CD4-positive, alpha-beta T cell (primary cell): ENCODE data around the gene SLC25A52. TPM values are rescaled to one million over a fixed set of nuclear protein-coding genes. Genes with fewer than 3 reads are reported as not detected.

Source experiments
- ATAC-seq: fragments of 200-7000 bp; cut with Tn5 transposase; one replicate; pipeline ENCODE4 v1.10.0; 2022; ENCODE audit warnings: mild to moderate bottlenecking; ENCODE audit not compliant: poor library complexity
- CTCF ChIA-PET: fragments of 350-600 bp; sonication (Branson Sonifier 250); formaldehyde crosslinking; loops from one replicate; lab custom pipeline; 2021; ENCODE audit warnings: antibody characterized with exemption, inconsistent platforms; lab: Charles Lee
- POLR2A ChIA-PET: fragments of 350-600 bp; sonication (Branson Sonifier 250); formaldehyde crosslinking; loops from one replicate; lab custom pipeline; 2021; ENCODE audit warnings: antibody characterized with exemption, inconsistent platforms; lab: Charles Lee
- DNase-seq, 14 experiments: peaks; one replicate each; pipeline ENCODE4 v3.0.0-alpha.2; 2013 to 2020; ENCODE audit warnings: mixed read lengths in 2 of 14
- H3K27ac ChIP-seq, 2 donors: one replicate each; pipeline versions ENCODE4 v1.5.1 to v1.7.0; 2013; ENCODE audit warnings: low read length in 2 of 2, low read depth in 1 of 2, mild to moderate bottlenecking in 1 of 2
- H3K27me3 ChIP-seq, 2 experiments: 1 replicate in 1 of 2; 2 replicates in 1 of 2; pipeline versions ENCODE4 v1.6.1 to v1.7.0; 2013; ENCODE audit warnings: low read length in 2 of 2, control low read depth in 1 of 2, mild to moderate bottlenecking in 1 of 2, moderate library complexity in 1 of 2; ENCODE audit not compliant: insufficient read depth in 2 of 2, control insufficient read depth in 1 of 2
- H3K36me3 ChIP-seq: one replicate; pipeline ENCODE4 v1.6.1; 2013; ENCODE audit warnings: low read length, control low read depth; ENCODE audit not compliant: insufficient read depth
- H3K4me1 ChIP-seq: one replicate; pipeline ENCODE4 v1.6.1; 2013; ENCODE audit warnings: low read length, control low read depth; ENCODE audit not compliant: insufficient read depth
- H3K4me3 ChIP-seq: one replicate; pipeline ENCODE4 v1.5.1; 2013; ENCODE audit warnings: mild to moderate bottlenecking, low read length, moderate library complexity
- H3K9me3 ChIP-seq, 2 experiments: 1 replicate in 1 of 2; 2 replicates in 1 of 2; pipeline versions ENCODE4 v1.6.1 to v1.7.0; 2013; ENCODE audit warnings: low read length in 2 of 2, mild to moderate bottlenecking in 2 of 2, control low read depth in 1 of 2, moderate library complexity in 1 of 2; ENCODE audit not compliant: control insufficient read depth in 1 of 2, insufficient read depth in 1 of 2
- H3K27ac Mint-ChIP-seq: one replicate; pipeline ENCODE4 v1.8.0; 2020; ENCODE audit warnings: mixed read lengths
- H3K27me3 Mint-ChIP-seq: one replicate; pipeline ENCODE4 v1.8.0; 2021; ENCODE audit warnings: mixed read lengths
- H3K36me3 Mint-ChIP-seq: one replicate; pipeline ENCODE4 v1.8.0; 2021; ENCODE audit warnings: low read depth, mixed read lengths
- H3K4me1 Mint-ChIP-seq: one replicate; pipeline ENCODE4 v1.8.0; 2021; ENCODE audit warnings: low read depth, mixed read lengths
- H3K4me3 Mint-ChIP-seq: one replicate; pipeline ENCODE4 v1.8.0; 2020; ENCODE audit warnings: mild to moderate bottlenecking, mixed read lengths
- H3K9me3 Mint-ChIP-seq: one replicate; pipeline ENCODE4 v1.8.0; 2020; ENCODE audit warnings: mixed read lengths
- intact Hi-C, 2 experiments: fragments of 100-400 bp; cut with DNase I in 1 of 2; cut with micrococcal nuclease in 1 of 2; formaldehyde crosslinking; loops; one replicate each; pipeline versions ENCODE4 v1.15.1 to v1.9.0; 2023 to 2025; cut with DNase I, micrococcal nuclease
- total RNA-seq, 174 experiments: library from RNA in 2 of 174; stranded (reverse) in 2 of 174; gene quantifications; one replicate each; pipeline ENCODE4 v1.2.3 and lab custom pipeline; 2021 to 2026
- TF ChIP-seq, protein P1 (sequence below): fragments of 200-600 bp; IDR thresholded peaks from one replicate; pipeline ENCODE4 v1.8.0; 2022; ENCODE audit warnings: antibody characterized with exemption, mild to moderate bottlenecking

The SLC25A52 gene
- total RNA-seq, 2 experiments from 2014 or later, result not detected

DNA sequence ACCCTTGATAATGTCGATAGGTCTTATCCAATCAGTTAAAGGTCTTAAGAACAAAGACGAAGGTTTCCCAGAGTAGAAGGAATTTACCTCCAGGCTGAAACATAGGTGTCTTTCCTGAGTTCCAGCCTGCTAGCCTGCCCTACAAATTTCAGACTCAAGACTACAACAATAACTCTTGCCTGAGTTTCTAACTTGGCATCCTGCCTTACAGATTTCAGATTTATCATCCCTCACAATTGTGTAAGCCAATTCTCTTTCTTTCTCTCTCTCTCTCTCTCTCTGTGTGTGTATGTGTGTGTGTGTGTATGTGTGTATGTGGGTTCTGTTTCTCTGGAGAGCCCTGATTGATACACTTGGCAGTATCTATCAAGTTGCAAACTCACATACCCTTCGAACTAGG lies 39.1 kb downstream of the SLC25A52 start:
- peaks cover 5% of the 10 kb centered on the region in 2 experiments for H3K9me3 ChIP-seq
- H3K4me3 ChIP-seq, result no peak overlapping the region
- H3K27me3 ChIP-seq, result peaks cover 10 to 24% of the 10 kb centered on the region in 2 experiments
- peaks cover 32% of the 10 kb centered on the region for H3K27me3 Mint-ChIP-seq
- H3K4me3 Mint-ChIP-seq, result no peak overlapping the region
- ChIA-PET CTCF (interaction anchor here (1.8 kb wide), 1 partner anchor 166 kb away, joined by 7 read pairs; no protein-coding TSS in a partner anchor), POLR2A (no interaction called here)
- peaks cover 5% of the 10 kb centered on the region for H3K4me1 ChIP-seq
- TF ChIP-seq, protein P1, sequence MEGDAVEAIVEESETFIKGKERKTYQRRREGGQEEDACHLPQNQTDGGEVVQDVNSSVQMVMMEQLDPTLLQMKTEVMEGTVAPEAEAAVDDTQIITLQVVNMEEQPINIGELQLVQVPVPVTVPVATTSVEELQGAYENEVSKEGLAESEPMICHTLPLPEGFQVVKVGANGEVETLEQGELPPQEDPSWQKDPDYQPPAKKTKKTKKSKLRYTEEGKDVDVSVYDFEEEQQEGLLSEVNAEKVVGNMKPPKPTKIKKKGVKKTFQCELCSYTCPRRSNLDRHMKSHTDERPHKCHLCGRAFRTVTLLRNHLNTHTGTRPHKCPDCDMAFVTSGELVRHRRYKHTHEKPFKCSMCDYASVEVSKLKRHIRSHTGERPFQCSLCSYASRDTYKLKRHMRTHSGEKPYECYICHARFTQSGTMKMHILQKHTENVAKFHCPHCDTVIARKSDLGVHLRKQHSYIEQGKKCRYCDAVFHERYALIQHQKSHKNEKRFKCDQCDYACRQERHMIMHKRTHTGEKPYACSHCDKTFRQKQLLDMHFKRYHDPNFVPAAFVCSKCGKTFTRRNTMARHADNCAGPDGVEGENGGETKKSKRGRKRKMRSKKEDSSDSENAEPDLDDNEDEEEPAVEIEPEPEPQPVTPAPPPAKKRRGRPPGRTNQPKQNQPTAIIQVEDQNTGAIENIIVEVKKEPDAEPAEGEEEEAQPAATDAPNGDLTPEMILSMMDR, result no peak
- no peak for ATAC-seq
- no peaks in the 10 kb centered on the region for H3K36me3 Mint-ChIP-seq
- no peak overlapping the region for H3K27ac ChIP-seq
- no peak overlapping the region for H3K27ac Mint-ChIP-seq
- DNase-seq, result no peak
- H3K4me1 Mint-ChIP-seq, result peaks cover 7% of the 10 kb centered on the region
- peaks cover 5% of the 10 kb centered on the region for H3K9me3 Mint-ChIP-seq
- intact Hi-C loops, result loop anchor here in 1 of 2 experiments (10.0 kb wide), 1 partner anchor 727 kb away; no protein-coding TSS in a partner anchor
- H3K36me3 ChIP-seq, result no peaks in the 10 kb centered on the region

DNA sequence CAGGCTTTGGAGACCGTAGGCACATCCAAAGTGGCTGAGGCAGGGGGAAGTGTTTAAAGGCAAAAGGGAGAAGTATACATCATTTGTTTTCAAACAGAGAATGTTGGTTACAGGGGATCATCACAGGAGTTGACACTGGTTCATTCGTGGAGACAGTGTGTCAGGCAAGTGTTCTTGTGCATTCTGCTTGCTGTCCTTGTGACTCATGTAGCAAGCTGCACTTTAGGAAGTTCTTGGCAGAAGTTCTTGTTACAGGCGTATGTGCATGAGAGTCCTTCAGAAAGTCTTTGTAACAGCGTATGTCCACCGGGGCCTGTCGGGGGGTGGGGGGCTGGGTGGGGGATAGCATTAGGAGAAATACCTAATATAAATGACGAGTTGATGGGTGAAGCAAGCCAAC lies 39.8 kb downstream of the SLC25A52 start:
- ChIA-PET CTCF (no interaction called here), POLR2A (interaction anchor here (0.6 kb wide), 1 partner anchor 12 kb away, joined by 4 read pairs; no protein-coding TSS in a partner anchor)
- Histone ChIP-seq H3K9me3 (peaks cover 5% of the 10 kb centered on the region in 2 experiments), H3K27me3 (peaks cover 10 to 24% of the 10 kb centered on the region in 2 experiments), H3K4me1 (peaks cover 5% of the 10 kb centered on the region), H3K27ac (no peak overlapping the region), H3K4me3 (no peak overlapping the region), H3K36me3 (no peaks in the 10 kb centered on the region)
- DNase-seq, result no peak
- H3K4me1 Mint-ChIP-seq, result peaks cover 7% of the 10 kb centered on the region
- TF ChIP-seq, protein P1, result no peak
- peaks cover 5% of the 10 kb centered on the region for H3K9me3 Mint-ChIP-seq
- intact Hi-C loops, result loop anchor here in 1 of 2 experiments (10.0 kb wide), 1 partner anchor 726 kb away; no protein-coding TSS in a partner anchor
- H3K27ac Mint-ChIP-seq, result no peak overlapping the region
- no peaks in the 10 kb centered on the region for H3K36me3 Mint-ChIP-seq
- H3K4me3 Mint-ChIP-seq, result no peak overlapping the region
- no peak for ATAC-seq
- peaks cover 28% of the 10 kb centered on the region for H3K27me3 Mint-ChIP-seq

DNA sequence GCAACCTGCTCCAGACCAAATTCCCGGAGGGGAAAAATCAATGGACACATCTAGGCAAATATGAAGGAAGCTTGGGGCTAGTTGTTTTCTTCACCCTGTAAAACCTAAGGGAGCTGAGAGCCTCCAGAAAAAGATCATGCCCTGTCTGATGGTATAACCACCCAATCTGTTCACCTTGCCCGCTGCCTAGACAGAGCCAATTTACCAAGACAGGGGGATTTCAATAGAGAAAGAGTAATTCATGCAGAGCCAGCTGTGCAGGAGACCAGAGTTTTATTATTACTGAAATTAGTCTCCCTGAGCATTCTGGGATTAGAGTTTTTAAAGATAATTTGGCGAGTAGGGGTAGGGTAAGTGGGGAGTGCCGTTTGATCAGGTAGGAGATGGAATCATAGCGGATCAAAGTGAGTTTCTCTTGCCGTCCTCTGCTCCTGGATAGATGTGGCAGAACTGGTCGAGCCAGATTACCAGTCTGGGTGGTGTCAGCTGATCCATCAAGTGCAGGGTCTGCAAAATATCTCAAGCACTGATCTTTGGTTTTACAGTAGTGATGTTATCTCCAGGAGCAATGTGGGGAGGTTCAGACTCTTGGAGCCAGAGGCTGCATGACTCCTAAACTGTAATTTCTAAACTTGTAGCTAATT lies 41.2 kb downstream of the SLC25A52 start:
- peaks cover 10 to 12% of the 10 kb centered on the region in 2 experiments for H3K27me3 ChIP-seq
- Mint-ChIP-seq H3K4me3 (no peak overlapping the region), H3K27me3 (peaks cover 15% of the 10 kb centered on the region), H3K9me3 (peaks cover 5% of the 10 kb centered on the region), H3K27ac (no peak overlapping the region), H3K36me3 (no peaks in the 10 kb centered on the region), H3K4me1 (peaks cover 7% of the 10 kb centered on the region)
- no peak overlapping the region for H3K4me3 ChIP-seq
- peaks cover 5% of the 10 kb centered on the region for H3K4me1 ChIP-seq
- no peaks in the 10 kb centered on the region for H3K36me3 ChIP-seq
- POLR2A ChIA-PET, result no interaction called here
- ATAC-seq (no peak), DNase-seq (no peak)
- TF ChIP-seq, protein P1, result no peak
- no peak overlapping the region for H3K27ac ChIP-seq
- intact Hi-C loops, result loop anchor here in 1 of 2 experiments (10.0 kb wide), 1 partner anchor 725 kb away; no protein-coding TSS in a partner anchor
- peaks cover 5% of the 10 kb centered on the region in 2 experiments for H3K9me3 ChIP-seq
- CTCF ChIA-PET, result no interaction called here
